Activated naive CD8-positive, alpha-beta T cell treated with anti-CD3 and anti-CD28 coated beads, Interleukin-2, amount 50 U/mL, for 24 hours (primary cell): ENCODE data around the gene MIB1.

Source experiments
- ATAC-seq: fragments of 150-1000 bp; cut with Tn5 transposase; one replicate; pipeline ENCODE4 v1.10.0; 2021
- DNase-seq: peaks from one replicate; pipeline ENCODE4 v3.0.0; 2021
- H3K27ac Mint-ChIP-seq: one replicate; pipeline ENCODE4 v1.8.0; 2021; ENCODE audit warnings: mild to moderate bottlenecking, mixed read lengths
- H3K27me3 Mint-ChIP-seq: one replicate; pipeline ENCODE4 v1.8.0; 2021; ENCODE audit warnings: mixed read lengths
- H3K36me3 Mint-ChIP-seq: one replicate; pipeline ENCODE4 v1.8.0; 2021; ENCODE audit warnings: low read depth, mixed read lengths
- H3K4me1 Mint-ChIP-seq: one replicate; pipeline ENCODE4 v1.8.0; 2021; ENCODE audit warnings: mixed read lengths
- H3K4me3 Mint-ChIP-seq: one replicate; pipeline ENCODE4 v1.8.0; 2021; ENCODE audit warnings: mild to moderate bottlenecking, moderate library complexity, mixed read lengths
- H3K9me3 Mint-ChIP-seq: one replicate; pipeline ENCODE4 v1.8.0; 2021; ENCODE audit warnings: mixed read lengths

Gene MIB1

GRCh38 chr18:21820033-21820810 is 79.6 kb downstream of the MIB1 start:
- no peak overlapping the region for H3K4me3 Mint-ChIP-seq

GRCh38 chr18:21820811-21821143 is 80.2 kb downstream of the MIB1 start:
- Mint-ChIP-seq H3K4me1 (no peaks in the 10 kb centered on the region), H3K27ac (no peak overlapping the region), H3K9me3 (no peaks in the 10 kb centered on the region), H3K36me3 (peaks cover 17% of the 10 kb centered on the region), H3K4me3 (no peak overlapping the region), H3K27me3 (no peaks in the 10 kb centered on the region)
- DNase-seq, result no peak
- ATAC-seq, result no peak

More at GRCh38 chr18:21820033-21820810, 79.6 kb downstream of the MIB1 start:
- Mint-ChIP-seq H3K4me1 (no peaks in the 10 kb centered on the region), H3K36me3 (peaks cover 17% of the 10 kb centered on the region), H3K27ac (no peak overlapping the region), H3K27me3 (no peaks in the 10 kb centered on the region), H3K9me3 (no peaks in the 10 kb centered on the region)
- DNase-seq (no peak), ATAC-seq (no peak)

- Mint-ChIP-seq H3K9me3 (no peaks in the 10 kb centered on the region), H3K36me3 (peaks cover 12% of the 10 kb centered on the region), H3K4me3 (no peak overlapping the region), H3K27me3 (no peaks in the 10 kb centered on the region), H3K27ac (no peak overlapping the region), H3K4me1 (no peaks in the 10 kb centered on the region)
- DNase-seq (no peak), ATAC-seq (no peak)
Observed at GRCh38 chr18:21823848-21824247, 83.3 kb downstream of the MIB1 start.

GRCh38 chr18:21826196-21826595 is 85.6 kb downstream of the MIB1 start:
- ATAC-seq, result no peak
- Mint-ChIP-seq H3K4me3 (no peak overlapping the region), H3K9me3 (no peaks in the 10 kb centered on the region), H3K4me1 (no peaks in the 10 kb centered on the region), H3K27ac (no peak overlapping the region), H3K27me3 (no peaks in the 10 kb centered on the region), H3K36me3 (peaks cover 5% of the 10 kb centered on the region)
- DNase-seq, result no peak

- Mint-ChIP-seq H3K27ac (no peak overlapping the region), H3K9me3 (no peaks in the 10 kb centered on the region), H3K4me3 (no peak overlapping the region), H3K27me3 (no peaks in the 10 kb centered on the region), H3K36me3 (peaks cover 3% of the 10 kb centered on the region), H3K4me1 (no peaks in the 10 kb centered on the region)
- DNase-seq (no peak), ATAC-seq (no peak)
Observed at GRCh38 chr18:21826641-21827302, 86.2 kb downstream of the MIB1 start.

- ATAC-seq (no peak), DNase-seq (no peak)
- Mint-ChIP-seq H3K4me3 (no peak overlapping the region), H3K4me1 (no peaks in the 10 kb centered on the region), H3K9me3 (no peaks in the 10 kb centered on the region), H3K36me3 (peaks cover 3% of the 10 kb centered on the region), H3K27me3 (no peaks in the 10 kb centered on the region), H3K27ac (no peak overlapping the region)
Observed at GRCh38 chr18:21830532-21830931, 89.9 kb downstream of the MIB1 start.

GRCh38 chr18:21831413-21831831 is 90.8 kb downstream of the MIB1 start:
- H3K4me3 Mint-ChIP-seq, result no peak overlapping the region
- ATAC-seq (no peak), DNase-seq (no peak)
- no peaks in the 10 kb centered on the region for H3K4me1 Mint-ChIP-seq
- no peaks in the 10 kb centered on the region for H3K9me3 Mint-ChIP-seq
- no peaks in the 10 kb centered on the region for H3K27me3 Mint-ChIP-seq
- H3K36me3 Mint-ChIP-seq, result peaks cover 3% of the 10 kb centered on the region
- no peak overlapping the region for H3K27ac Mint-ChIP-seq

GRCh38 chr18:21833604-21834298 is 93.2 kb downstream of the MIB1 start:
- DNase-seq (no peak), ATAC-seq (no peak)
- H3K4me3 Mint-ChIP-seq, result no peak overlapping the region
- no peaks in the 10 kb centered on the region for H3K4me1 Mint-ChIP-seq
- H3K27ac Mint-ChIP-seq, result no peak overlapping the region
- no peaks in the 10 kb centered on the region for H3K9me3 Mint-ChIP-seq
- no peaks in the 10 kb centered on the region for H3K27me3 Mint-ChIP-seq
- peaks cover 6% of the 10 kb centered on the region for H3K36me3 Mint-ChIP-seq

- Mint-ChIP-seq H3K9me3 (no peaks in the 10 kb centered on the region), H3K4me3 (no peak overlapping the region), H3K36me3 (peaks cover 7% of the 10 kb centered on the region), H3K27me3 (no peaks in the 10 kb centered on the region), H3K4me1 (no peaks in the 10 kb centered on the region), H3K27ac (no peak overlapping the region)
- DNase-seq (no peak), ATAC-seq (no peak)
Observed at GRCh38 chr18:21834299-21834660, 93.7 kb downstream of the MIB1 start.

GRCh38 chr18:21841570-21841969 is 101.0 kb downstream of the MIB1 start:
- ATAC-seq (no peak), DNase-seq (no peak)
- no peaks in the 10 kb centered on the region for H3K9me3 Mint-ChIP-seq
- no peak overlapping the region for H3K27ac Mint-ChIP-seq
- H3K27me3 Mint-ChIP-seq, result no peaks in the 10 kb centered on the region
- peaks cover 30% of the 10 kb centered on the region for H3K36me3 Mint-ChIP-seq
- H3K4me3 Mint-ChIP-seq, result no peak overlapping the region
- H3K4me1 Mint-ChIP-seq, result no peaks in the 10 kb centered on the region

GRCh38 chr18:21843341-21843740 is 102.7 kb downstream of the MIB1 start:
- Mint-ChIP-seq H3K4me3 (no peak overlapping the region), H3K27ac (no peak overlapping the region), H3K27me3 (no peaks in the 10 kb centered on the region), H3K36me3 (peaks cover 35% of the 10 kb centered on the region), H3K4me1 (no peaks in the 10 kb centered on the region), H3K9me3 (no peaks in the 10 kb centered on the region)
- no peak for ATAC-seq
- DNase-seq, result no peak

GRCh38 chr18:21851327-21851961 is 110.9 kb downstream of the MIB1 start:
- Mint-ChIP-seq H3K4me1 (peaks cover 7% of the 10 kb centered on the region), H3K36me3 (peaks cover 10% of the 10 kb centered on the region), H3K27me3 (no peaks in the 10 kb centered on the region), H3K27ac (no peak overlapping the region), H3K9me3 (no peaks in the 10 kb centered on the region), H3K4me3 (no peak overlapping the region)
- no peak for DNase-seq
- no peak for ATAC-seq

GRCh38 chr18:21853016-21853415 is 112.4 kb downstream of the MIB1 start:
- Mint-ChIP-seq H3K9me3 (no peaks in the 10 kb centered on the region), H3K4me1 (peaks cover 7% of the 10 kb centered on the region), H3K36me3 (peaks cover 9% of the 10 kb centered on the region), H3K27me3 (no peaks in the 10 kb centered on the region), H3K27ac (no peak overlapping the region), H3K4me3 (no peak overlapping the region)
- ATAC-seq (no peak), DNase-seq (no peak)

GRCh38 chr18:21853775-21854552 is 113.4 kb downstream of the MIB1 start:
- Mint-ChIP-seq H3K4me3 (no peak overlapping the region), H3K4me1 (peaks cover 7% of the 10 kb centered on the region), H3K36me3 (peaks cover 15% of the 10 kb centered on the region), H3K9me3 (no peaks in the 10 kb centered on the region), H3K27ac (no peak overlapping the region), H3K27me3 (no peaks in the 10 kb centered on the region)
- no peak for ATAC-seq
- no peak for DNase-seq
